ENCODE results near the gene NFASC. TPM values are rescaled to one million over a fixed set of nuclear protein-coding genes. Genes with fewer than 3 reads are reported as not detected.

Gene NFASC
- total RNA-seq, 1 experiment from 2014 or later = not detected

DNA sequence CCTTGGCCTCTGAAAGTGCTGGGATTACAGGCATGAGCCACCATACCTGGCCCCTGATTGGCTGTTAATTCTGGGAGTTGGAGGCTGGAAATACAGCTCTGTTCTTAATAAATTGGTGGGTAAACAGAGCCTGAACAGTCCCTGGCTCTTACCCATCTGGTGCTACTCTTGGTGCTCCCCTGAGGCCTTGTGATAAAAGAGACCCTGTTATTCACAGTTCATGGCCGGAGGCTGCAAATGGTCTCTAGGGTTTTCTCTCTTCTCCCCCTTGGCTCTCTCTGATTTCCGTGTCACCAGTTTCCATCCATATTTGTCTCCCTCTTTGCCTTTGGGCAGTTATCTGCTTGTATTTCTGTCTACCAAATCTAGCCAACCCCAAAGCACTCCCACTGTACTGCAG is 17.2 kb downstream of the NFASC start:
- no peak overlapping the region for H3K4me3 Mint-ChIP-seq (ENCODE audit: low read depth, unreplicated experiment)
- H3K4me1 Mint-ChIP-seq (ENCODE audit: low read depth, unreplicated experiment) = no peaks in the 10 kb centered on the region
- intact Hi-C loops (cut with micrococcal nuclease; ENCODE audit: unreplicated experiment) = no loop called here
- H3K9me3 Mint-ChIP-seq (ENCODE audit: low read depth, unreplicated experiment) = no peaks in the 10 kb centered on the region
- no TSS peak for BruUV-seq (replicated peaks)
- H3K27me3 Mint-ChIP-seq (ENCODE audit: unreplicated experiment) = peaks cover 81% of the 10 kb centered on the region
- TF ChIP-seq, protein P1, sequence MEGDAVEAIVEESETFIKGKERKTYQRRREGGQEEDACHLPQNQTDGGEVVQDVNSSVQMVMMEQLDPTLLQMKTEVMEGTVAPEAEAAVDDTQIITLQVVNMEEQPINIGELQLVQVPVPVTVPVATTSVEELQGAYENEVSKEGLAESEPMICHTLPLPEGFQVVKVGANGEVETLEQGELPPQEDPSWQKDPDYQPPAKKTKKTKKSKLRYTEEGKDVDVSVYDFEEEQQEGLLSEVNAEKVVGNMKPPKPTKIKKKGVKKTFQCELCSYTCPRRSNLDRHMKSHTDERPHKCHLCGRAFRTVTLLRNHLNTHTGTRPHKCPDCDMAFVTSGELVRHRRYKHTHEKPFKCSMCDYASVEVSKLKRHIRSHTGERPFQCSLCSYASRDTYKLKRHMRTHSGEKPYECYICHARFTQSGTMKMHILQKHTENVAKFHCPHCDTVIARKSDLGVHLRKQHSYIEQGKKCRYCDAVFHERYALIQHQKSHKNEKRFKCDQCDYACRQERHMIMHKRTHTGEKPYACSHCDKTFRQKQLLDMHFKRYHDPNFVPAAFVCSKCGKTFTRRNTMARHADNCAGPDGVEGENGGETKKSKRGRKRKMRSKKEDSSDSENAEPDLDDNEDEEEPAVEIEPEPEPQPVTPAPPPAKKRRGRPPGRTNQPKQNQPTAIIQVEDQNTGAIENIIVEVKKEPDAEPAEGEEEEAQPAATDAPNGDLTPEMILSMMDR (IDR thresholded peaks at IDR 0.05; ENCODE audit: unreplicated experiment) = no peak
- CTCF ChIA-PET = no interaction called here
- DNase-seq = no peak
- H3K36me3 Mint-ChIP-seq (ENCODE audit: insufficient read depth, unreplicated experiment) = no peaks in the 10 kb centered on the region
- H3K27ac Mint-ChIP-seq (ENCODE audit: unreplicated experiment) = no peak overlapping the region

GRCh38 chr1:204888294-204888693 is 17.6 kb downstream of the NFASC start:
- BruUV-seq (replicated peaks) = no TSS peak
- no peak for DNase-seq
- H3K4me3 Mint-ChIP-seq (ENCODE audit: low read depth, unreplicated experiment) = no peak overlapping the region
- TF ChIP-seq, protein P1 (IDR thresholded peaks at IDR 0.05; ENCODE audit: unreplicated experiment) = no peak
- H3K4me1 Mint-ChIP-seq (ENCODE audit: low read depth, unreplicated experiment) = no peaks in the 10 kb centered on the region
- H3K36me3 Mint-ChIP-seq (ENCODE audit: insufficient read depth, unreplicated experiment) = no peaks in the 10 kb centered on the region
- CTCF ChIA-PET = no interaction called here
- H3K27me3 Mint-ChIP-seq (ENCODE audit: unreplicated experiment) = peaks cover 85% of the 10 kb centered on the region
- no peaks in the 10 kb centered on the region for H3K9me3 Mint-ChIP-seq (ENCODE audit: low read depth, unreplicated experiment)
- intact Hi-C loops (cut with micrococcal nuclease; ENCODE audit: unreplicated experiment) = no loop called here
- H3K27ac Mint-ChIP-seq (ENCODE audit: unreplicated experiment) = no peak overlapping the region

GRCh38 chr1:204889681-204890383 is 19.2 kb downstream of the NFASC start:
- no TSS peak for BruUV-seq (replicated peaks)
- Mint-ChIP-seq H3K36me3 (ENCODE audit: insufficient read depth, unreplicated experiment) (no peaks in the 10 kb centered on the region), H3K4me1 (ENCODE audit: low read depth, unreplicated experiment) (no peaks in the 10 kb centered on the region), H3K27me3 (ENCODE audit: unreplicated experiment) (peaks cover 90% of the 10 kb centered on the region), H3K27ac (ENCODE audit: unreplicated experiment) (no peak overlapping the region), H3K9me3 (ENCODE audit: low read depth, unreplicated experiment) (no peaks in the 10 kb centered on the region), H3K4me3 (ENCODE audit: low read depth, unreplicated experiment) (no peak overlapping the region)
- TF ChIP-seq, protein P1 (IDR thresholded peaks at IDR 0.05; ENCODE audit: unreplicated experiment) = no peak
- CTCF ChIA-PET = interaction anchor here (1.1 kb wide), 1 partner anchor 94 kb away, joined by 6 read pairs; no protein-coding TSS in a partner anchor
- intact Hi-C loops (cut with micrococcal nuclease; ENCODE audit: unreplicated experiment) = no loop called here
- peak; percentile 16 for DNase-seq

DNA sequence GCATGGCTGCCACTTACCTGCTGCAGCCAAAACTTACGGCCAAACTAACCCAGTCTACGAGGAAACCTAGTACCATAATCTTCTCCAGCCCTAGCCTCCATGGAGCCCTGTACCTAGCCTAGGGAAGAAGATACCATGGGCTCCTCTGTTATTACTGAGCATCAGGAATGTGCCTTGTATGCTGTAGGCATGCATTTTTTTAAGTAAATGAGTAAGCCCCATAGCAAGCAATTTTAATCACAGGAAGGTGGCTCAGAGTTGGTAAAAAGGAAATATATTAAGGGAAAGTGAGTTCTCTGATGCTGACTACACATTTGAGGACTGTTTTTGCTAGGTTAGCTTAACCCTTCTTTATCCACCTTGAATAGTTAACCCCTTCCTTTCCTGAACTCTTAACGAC is 21.2 kb downstream of the NFASC start:
- TF ChIP-seq, protein P1 (IDR thresholded peaks at IDR 0.05; ENCODE audit: unreplicated experiment) = no peak
- intact Hi-C loops (cut with micrococcal nuclease; ENCODE audit: unreplicated experiment) = no loop called here
- DNase-seq = no peak
- BruUV-seq (replicated peaks) = no TSS peak
- no peak overlapping the region for H3K4me3 Mint-ChIP-seq (ENCODE audit: low read depth, unreplicated experiment)
- H3K27me3 Mint-ChIP-seq (ENCODE audit: unreplicated experiment) = peaks cover 100% of the 10 kb centered on the region
- no peaks in the 10 kb centered on the region for H3K36me3 Mint-ChIP-seq (ENCODE audit: insufficient read depth, unreplicated experiment)
- H3K9me3 Mint-ChIP-seq (ENCODE audit: low read depth, unreplicated experiment) = no peaks in the 10 kb centered on the region
- no peaks in the 10 kb centered on the region for H3K4me1 Mint-ChIP-seq (ENCODE audit: low read depth, unreplicated experiment)
- CTCF ChIA-PET = no interaction called here
- H3K27ac Mint-ChIP-seq (ENCODE audit: unreplicated experiment) = no peak overlapping the region

All from Calu3 (cell line).